HG03457 (cell line): Measurements from ENCODE around the gene FOXN4.
"Not testable (repeated sequence)": the region's sequence is repeated elsewhere in the genome, so short reads cannot be mapped to it uniquely, and the experiment has no call there.

ENCODE experiments used
- ATAC-seq: cut with Tn5 transposase; IDR thresholded peaks from one replicate; pipeline ENCODE4 v1.9.1; 2021; ENCODE audit warnings: moderate number of reproducible peaks; ENCODE audit not compliant: unreplicated experiment

Gene FOXN4, protein sequence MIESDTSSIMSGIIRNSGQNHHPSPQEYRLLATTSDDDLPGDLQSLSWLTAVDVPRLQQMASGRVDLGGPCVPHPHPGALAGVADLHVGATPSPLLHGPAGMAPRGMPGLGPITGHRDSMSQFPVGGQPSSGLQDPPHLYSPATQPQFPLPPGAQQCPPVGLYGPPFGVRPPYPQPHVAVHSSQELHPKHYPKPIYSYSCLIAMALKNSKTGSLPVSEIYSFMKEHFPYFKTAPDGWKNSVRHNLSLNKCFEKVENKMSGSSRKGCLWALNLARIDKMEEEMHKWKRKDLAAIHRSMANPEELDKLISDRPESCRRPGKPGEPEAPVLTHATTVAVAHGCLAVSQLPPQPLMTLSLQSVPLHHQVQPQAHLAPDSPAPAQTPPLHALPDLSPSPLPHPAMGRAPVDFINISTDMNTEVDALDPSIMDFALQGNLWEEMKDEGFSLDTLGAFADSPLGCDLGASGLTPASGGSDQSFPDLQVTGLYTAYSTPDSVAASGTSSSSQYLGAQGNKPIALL

DNA sequence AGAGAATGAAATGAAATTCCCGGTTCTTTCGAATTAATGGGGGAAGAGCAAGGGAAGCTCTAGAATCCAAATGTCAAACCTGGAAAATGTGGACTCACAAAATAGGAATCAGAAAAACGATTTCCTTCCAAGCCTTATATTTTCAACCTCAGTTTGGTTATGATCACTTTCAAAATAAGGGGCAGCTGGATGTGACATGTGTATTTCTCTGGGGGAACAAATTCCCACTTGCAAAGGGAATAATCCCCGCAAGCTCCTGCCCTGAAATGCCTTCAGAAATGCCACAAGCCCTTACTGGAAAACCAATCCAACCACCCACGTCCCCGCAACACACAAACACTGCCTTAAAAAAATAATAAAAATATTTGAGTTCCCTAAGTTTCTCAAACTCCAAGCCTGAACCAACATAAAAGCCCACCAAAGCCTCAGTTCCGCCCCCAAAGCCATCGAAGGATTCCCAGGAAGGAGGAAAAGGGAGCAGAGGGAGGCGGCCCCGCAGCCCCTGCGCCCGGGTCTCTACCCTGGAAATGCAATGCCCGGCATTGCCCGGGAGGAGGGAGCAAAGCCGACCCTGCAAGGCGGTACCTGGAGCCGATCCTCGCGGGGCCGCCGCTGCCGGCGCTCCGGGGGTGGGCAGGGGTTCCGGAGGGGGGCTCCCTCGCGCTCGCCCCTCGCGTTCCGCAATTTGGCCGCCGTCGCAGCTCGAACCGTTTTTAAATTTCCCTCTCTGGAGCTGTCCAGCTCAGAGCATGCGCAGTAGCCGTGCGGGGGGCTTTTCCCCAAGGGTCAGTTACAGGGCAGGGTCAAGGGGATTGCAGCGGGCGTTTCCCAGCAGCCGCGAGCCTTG, at the start of gene FOXN4:
TSS of gene FOXN4 (minus strand) at position 751 of the 847 bp plus-strand sequence. CDS start 963 bp downstream, outside the sequence.
- ATAC-seq, result no peak

DNA sequence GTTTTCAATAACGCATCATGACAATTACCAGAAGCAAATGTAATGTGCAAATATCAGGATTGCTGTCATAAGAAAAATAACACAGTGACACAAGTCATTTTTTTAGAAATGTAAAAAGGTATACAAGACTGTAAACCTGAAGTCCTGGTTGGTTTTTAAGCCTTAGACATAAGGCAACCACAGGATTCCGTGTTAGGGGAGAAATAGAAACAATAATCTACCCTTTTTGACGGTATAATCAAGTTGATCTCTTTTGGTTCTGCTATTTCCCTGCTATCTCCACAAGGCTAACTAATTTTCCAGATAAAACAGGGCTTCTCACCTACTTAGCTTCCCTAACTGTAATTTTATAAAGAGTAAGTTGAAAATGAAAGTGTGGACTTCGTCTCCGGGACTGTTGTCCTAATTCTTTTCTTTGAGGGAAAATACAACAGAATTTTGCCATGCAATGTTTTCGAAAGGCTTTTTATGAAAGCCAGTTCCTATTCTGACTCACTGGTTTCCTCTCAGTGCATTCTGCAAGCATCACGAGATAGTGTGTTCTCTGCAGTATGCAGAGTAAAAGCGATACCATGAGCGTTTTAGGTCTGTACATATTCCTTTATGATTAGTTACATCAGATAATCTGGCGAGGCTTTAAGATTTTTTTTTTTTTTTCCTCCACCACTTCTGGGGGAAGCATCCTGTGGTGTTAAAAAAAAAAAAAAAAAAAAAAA, 49.2 kb upstream of the FOXN4 start:
- ATAC-seq, result no peak

DNA sequence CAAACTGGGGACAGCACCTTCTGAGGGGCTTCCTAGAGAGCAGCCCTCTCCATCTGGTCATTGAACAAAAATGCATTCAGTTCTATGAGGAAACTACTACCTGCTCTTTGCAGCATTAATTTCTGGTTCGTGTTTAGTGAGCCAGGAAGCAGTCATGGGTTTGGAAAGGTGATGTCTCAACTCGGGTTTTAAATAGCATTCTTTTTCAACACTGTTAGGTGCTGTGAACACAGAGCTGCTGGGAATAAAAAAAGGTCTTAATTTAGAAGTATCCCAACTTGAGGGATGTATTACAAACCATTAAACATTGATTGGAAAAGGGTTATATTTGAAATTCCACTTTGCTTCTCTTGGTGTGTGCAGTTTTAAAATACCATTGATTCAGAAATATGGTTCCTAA, 47.9 kb upstream of the FOXN4 start:
- no peak for ATAC-seq

DNA sequence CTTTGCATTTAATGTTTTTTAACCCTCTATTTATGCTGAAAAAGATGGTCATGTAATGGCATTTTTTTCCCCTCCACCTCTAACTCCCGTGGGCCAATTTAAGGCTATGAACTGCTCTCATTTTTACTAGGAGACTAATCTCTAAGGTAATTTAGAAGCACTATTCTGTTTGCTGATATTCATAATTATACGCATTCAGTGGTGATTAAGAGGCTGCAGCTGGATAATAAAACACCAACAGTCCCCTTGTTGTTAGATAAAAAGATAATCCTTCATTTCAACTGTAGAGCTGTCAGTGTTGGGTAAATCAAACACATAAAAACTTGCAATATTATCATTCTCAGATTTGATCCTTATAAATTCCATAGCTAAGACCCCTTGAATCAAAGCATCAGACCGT, 47.5 kb upstream of the FOXN4 start:
- ATAC-seq, result no peak

DNA sequence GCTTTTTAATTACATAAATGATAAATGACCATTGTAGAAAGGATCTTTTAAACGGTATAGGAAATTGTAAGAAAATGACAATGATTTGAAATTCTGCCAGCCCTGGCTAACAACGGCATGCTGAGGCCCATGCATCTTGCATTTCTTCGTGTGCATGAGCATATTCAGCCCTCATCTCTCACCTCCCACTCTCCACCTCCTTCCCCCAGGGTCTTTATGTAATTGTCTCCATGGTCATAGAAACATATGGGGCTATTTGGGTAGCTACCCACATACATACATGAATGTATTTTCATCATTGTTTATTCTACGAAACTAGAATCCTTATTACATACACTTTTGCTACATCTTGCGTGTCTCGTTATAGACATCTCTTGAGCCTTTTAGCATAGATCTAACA, 43.1 kb upstream of the FOXN4 start:
- no peak for ATAC-seq

DNA sequence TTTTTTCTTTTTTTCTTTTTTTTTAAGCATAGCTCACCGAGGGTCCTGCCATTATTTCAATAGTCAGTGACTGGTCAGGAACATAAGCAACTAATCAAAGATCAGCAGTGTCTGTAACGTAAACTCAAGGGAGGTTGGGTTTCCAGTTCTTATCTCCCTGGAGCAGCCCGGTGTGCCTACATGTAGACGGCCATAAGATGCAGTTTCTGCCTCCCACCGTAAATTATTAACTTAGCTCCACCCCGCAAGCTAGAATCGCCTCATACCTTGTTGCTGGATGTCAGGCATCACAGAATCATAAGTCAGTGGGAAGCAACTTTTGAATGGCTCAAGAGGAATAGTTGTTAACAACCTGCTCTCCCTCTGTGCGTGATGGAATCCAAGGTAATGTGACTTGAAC, 38.5 kb upstream of the FOXN4 start, which contains the start of gene MYO1H:
TSS of gene MYO1H (plus strand) at position 312 of the 400 bp plus-strand sequence. CDS start at position 373, 61 bp downstream.
- ATAC-seq, result no peak

DNA sequence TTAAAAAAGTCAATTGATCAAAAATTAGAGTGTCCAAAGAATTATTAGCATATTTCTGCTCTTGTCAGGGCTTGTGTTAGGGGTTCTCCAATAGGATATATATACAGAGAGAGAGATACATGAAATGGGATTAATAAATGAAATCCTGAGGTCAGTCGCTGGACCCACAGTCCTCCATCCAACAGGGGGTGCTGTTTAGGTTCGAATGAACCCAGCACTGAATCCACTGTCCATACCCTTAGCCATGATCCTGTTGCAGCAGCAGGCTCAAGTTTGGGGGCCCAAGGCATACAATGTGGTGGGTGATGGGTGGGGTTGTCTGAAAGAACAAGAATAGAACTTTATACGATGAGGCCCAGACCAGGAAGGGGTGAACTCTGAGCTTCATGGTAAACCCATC, 37.8 kb upstream of the FOXN4 start:
- no peak for ATAC-seq

DNA sequence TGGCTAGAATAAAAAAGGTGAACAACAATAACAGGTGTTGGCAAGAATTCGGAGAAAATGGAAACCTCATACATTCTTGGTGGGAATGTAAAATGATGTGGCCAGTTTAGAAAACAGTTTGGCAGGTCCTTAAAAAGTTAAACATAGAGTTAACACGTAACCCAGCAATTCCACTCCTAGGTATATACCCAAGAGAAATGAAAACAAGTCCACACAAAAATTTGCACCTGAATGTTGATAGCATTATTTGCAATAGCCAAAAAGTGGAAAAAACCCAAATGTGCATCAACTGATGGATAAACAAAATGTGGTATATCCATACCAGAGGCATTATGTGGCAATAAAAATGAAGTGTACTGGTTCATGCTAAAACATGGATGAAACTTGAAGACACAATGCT, 36.3 kb upstream of the FOXN4 start:
- ATAC-seq, result no peak

DNA sequence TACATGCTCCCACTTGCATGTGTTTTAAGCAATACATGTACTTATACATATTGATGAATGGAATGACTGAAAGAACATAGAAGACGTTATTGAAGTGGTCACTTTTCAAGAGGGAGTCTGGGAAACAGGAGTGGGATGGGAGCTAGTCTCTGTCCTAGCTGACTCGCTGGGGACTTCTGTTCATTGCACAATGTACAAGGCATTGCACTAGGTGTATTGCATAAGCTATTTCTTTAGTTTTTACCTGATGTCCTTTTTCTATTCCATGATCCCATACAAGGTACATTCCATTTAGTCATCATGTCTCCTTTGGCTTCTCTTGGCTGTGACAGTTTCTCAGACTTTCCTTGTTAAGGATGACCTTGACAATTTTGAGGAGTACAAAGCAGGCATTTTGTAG, 34.6 kb upstream of the FOXN4 start:
- ATAC-seq, result no peak

DNA sequence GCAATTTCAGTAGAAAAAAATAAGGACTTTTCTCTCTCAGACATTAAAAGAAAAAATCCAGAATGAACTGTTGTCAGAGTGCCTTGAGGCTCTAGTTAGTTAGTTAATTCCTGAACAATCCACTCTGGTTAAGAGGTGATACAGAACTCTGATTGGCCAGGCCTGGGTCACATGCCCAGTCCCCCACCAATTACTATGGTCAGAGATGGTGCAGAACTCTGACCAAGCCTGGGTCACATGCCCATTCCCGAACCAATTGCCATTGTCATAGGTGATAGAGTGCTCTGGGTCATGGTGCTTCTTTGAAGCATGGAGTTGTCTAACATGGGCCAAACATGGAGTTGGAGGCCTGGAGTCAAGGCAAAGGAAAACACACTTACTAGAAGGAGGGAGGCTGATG, 27.5 kb upstream of the FOXN4 start:
- no peak for ATAC-seq

DNA sequence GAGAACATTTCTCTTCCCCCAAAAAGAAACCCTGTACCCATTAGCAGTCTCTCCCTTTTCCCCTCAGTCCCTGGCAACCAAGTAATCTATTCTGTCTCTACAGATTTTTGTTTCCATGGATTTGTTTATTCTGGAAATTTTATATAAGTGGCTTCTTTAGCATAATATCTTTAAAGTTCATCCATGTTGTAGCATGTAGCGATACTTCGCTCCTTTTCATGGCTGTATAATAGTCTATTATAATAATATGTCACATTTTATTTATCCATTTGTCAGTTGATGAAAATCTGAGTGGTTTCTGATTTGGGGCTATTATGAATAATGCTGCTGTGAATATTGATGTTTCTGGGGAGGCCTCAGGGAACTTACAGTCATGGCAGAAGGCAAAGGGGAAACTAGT, 25.8 kb upstream of the FOXN4 start:
- no peak for ATAC-seq

DNA sequence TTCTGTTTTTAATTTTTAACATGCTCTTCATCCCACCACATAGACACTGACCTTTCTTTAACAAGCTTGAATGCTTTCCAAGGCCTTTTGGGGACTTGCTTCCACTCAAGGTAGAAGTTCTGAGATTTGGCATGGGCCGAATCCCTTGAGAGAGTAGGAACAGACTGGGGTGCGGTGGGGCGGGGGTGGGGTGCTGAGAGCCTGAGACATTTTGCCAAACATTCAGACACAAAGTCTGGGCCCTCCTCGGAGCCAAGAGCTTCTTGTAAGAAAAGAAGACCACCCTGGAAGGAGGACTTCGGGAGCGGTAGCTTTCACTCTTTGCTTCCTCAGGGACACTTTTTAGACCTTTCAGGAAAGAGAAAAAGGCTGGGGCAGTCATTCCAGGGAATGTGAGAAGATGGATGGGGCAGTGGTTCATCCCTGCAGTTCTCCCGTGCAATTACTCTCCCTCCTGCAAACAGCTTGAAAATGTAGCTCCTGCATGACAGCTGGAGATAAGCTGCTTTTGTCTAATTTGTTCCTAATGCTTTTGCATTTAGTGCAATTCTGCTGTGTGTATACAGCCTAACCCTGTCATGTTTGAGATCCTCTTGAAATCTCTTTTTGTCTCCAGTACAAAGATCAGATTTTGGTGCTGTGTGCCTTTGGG, 22.3 kb upstream of the FOXN4 start:
- no peak for ATAC-seq

DNA sequence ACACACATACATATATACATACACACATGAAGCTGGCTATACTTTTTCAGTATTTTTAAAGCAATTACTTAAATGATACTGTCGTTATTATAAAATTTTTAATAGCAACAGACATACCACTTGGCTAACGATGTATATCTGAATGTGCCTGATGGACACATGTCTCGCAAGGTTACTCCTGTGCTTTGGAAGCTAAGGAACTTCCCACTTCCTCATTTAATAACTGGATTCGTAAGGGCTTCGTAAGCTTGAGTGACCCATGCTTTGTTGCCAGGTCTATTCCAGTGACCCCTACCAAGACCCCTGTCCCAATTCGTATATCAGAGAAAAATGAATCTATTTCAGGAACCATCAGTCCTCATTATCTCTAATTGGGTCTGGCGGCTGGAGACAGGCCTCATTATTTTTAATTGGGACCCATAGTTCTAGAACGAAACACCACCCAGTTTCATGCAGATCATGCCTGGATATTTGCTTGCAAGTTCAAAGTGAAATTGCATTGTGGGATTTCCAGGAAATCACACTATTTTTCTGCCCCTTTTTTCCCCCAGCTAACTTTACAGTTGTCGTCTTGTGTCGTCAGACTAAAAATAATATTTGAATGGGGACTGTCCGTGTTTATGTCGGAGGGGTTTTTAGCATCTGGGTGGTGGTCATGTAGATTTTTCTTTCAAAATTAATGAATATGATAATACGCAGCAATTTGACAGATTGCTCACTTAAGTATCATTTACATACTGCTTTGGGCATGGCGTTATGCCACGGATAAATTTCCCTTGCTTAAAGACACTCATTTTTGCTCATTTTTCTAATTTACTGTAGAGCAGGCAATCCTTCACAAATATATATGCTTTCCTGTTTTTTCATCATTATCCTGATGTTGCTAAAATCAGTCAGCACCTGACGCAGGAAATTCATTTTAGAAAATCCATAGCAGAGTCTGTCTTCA, 21.5 kb upstream of the FOXN4 start:
- no peak for ATAC-seq

DNA sequence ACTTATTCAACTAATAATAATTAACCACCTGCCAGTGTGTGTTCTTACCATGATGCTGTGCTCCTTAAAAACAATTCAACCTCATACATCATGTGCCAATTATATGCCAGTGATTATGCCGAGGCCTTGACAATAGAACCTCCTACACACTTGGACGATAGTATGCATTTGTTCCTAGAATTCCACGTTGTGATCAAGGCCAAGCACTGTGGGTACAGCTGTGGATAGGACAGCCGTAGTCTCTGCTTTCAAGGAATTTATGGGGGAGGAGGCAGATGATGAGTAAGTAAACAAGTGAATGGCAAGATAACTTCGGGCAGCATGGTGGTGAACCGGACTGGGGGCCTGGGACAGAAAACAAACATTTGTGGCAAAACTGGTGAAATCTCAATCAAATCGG, 20.6 kb upstream of the FOXN4 start:
- ATAC-seq, result no peak

DNA sequence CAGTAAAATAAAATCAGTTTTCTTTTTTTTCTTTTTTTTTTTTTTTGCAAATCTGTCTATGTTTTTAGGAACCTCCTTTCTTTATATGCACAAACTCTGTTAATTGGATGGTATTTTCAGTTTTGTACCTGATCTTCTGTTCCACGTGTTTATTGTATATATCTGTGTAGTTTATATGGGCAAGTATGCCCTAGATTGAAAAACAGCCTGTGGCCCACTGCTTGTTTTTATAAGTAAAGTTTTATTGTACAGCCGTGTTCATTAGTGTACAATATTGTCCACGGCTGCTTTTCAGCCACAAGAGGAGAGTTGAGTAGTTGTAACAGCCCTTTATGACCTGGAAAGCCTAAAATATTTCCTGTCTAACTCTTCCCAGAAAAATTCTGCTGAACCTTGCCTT, 19.9 kb upstream of the FOXN4 start:
- ATAC-seq, result no peak

DNA sequence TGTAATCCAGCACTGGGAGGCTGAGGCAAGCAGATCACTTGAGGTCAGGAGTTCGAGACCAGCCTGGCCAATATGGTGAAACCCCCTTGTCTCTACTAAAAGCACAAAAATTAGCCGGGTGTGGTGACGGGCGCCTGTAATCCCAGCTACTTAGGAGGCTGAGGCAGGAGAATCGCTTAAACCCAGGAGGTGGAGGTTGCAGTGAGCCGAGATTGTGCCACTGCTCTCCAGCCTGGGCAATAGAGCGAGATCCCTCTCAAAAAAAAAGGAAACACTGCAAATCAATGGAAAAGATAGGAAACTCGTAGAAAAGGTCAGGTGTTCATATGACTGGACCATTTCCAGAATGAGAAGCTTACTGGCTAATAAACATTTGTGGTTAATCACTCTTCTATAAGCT, 12.2 kb upstream of the FOXN4 start:
- not testable (repeated sequence) for ATAC-seq

DNA sequence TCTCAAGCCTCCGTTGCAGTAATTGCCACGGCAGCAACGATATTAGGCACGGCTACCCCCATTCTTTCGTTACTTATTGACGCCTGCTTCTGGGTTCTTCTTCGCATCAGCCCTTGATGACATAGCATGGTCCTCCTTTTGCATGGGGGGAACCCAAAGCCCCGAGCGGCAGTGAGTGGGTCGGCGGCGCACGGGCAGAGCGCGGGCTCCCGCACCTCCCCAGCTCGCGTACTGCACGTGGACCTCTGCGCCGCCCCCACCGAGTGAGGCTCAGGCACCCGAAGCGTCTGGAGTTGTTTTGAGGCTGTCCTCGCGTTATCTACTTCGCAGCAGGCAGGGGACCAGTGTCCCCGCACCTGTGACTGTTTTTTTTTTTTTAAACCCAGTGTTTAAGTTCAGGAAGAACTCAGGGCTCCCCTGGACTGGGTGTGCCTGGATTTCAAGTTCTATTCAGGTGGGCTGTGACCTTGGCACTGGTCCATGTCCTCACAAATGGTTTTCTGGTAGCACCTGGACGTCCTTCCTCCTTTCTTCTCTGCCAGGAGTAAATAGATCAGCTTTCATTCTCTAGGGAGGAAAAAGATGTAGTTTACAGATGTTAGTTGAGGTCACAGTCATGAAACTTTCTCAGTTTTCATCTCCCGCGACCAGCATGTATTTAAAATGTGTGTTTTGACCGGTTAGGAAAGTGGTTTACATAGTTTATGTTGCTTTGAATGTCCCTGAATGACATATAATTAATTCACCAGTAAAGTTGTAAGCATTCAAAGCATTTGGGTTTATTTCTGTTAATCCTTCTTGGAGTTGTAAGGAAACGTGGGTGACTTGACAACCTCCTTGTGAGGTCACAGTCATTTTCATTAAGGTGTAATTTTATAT, 1.4 kb upstream of the FOXN4 start:
- ATAC-seq, result no peak

DNA sequence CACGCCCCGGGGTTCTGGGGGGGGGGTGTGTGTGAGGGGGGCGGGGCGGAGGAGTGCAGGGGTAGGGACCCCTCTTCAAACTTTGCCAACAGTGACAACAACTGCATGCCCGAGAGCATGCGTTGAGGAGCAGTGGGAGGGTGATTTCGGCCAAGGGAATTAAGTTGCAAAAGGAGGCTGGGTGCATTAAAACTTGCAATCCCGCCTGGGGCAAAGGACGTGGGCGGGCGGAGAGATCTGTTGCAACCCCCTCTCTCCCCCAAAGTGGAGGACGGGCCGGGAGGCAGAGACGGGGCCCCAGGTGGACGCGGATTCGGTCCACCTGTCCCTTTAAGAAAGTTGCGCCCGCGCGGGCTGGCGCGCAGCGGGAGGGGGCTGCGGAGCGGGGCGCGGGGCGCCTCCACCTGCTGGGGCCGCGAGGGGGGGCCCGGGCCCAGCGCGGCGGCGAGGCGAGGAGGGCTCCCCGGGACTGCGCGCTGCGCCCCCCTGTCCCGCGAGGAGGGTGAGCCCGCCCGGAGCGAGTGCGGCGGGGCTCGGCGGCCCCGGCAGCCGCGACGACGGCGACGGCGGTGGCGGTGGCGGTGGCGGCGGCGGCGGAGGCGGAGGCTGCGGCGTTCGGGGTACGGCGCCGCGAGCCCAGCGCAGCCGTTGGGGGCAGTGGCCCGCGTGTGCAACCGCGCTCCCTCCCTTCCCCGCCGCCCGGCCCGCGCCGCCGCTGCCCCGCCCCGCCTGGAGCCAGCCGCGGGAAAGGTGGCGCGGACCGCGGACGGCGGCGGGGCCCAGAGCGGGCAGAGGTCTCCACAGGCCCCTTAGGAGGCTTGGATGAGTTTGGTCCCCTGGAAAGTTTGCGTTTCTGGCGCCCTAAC, 530 bp upstream of the FOXN4 start:
- ATAC-seq, result no peak
